Loucy (cell line): ENCODE data around the gene TUFT1.

ENCODE experiments used
- CTCF ChIP-seq: fragments of 200-600 bp; sonication (generic); conservative IDR thresholded peaks from 2 replicates; pipeline ENCODE4 v1.5.1; 2014; ENCODE audit warnings: mild to moderate bottlenecking, antibody characterized with exemption, low read length
- EZH2phosphoT487 ChIP-seq: fragments of 200-600 bp; IDR thresholded peaks from 2 replicates; pipeline ENCODE4 v1.6.1; 2018; ENCODE audit warnings: antibody characterized with exemption, mild to moderate bottlenecking, moderate library complexity, borderline replicate concordance

GRCh38 chr1:151547900-151548230 is 7.8 kb downstream of the TUFT1 start:
- TF ChIP-seq CTCF (no peak), EZH2phosphoT487 (no peak)
